Fibroblast of gingiva (primary cell): ENCODE data around the gene FCER2.

Experiments used
- DNase-seq: peaks from one replicate; pipeline ENCODE4 v3.0.0-alpha.2; 2011; ENCODE audit warnings: low read depth

The FCER2 gene

DNA sequence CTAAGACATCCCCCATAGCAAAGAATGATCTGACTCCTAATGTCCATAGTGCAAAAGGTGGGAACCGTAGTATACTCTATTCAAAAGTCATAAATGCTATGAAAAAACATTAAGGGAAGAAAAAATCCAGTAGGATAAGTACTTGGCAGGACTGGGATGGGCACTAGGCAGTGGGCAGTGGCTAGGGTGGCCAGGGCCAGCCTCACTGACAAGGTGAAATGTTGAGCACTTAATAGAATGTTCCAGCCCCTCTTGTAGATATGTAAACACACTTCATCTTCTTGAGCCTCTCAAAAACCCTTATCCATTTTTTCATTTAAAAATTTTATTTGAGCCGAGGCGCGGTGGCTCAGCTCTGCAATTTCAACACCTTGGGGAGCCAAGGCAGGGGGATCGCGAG lies 31.4 kb upstream of the FCER2 start:
- DNase-seq: no peak

DNA sequence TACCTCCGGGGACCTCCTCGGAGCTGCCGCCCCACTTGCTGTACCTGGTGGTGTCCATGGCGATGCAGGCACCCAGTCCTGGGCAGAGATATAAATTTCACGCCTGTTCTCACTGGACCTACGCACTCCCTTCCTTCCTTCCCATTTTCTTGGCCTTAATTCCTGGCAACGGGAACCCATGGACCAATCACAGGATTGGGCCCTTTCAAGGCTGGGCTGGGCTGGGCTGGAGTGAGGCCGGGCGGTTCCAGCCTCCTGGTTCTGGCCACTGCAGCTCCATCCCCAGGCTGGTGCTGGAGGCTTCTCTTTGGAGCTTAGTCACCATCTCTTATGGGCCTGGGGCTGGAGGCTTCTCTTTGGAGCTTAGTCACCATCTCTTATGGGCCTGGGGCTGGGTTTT lies 30.1 kb upstream of the FCER2 start, which contains the start of gene CLEC4G:
TSS of gene CLEC4G (minus strand) at position 66 of the 400 bp plus-strand sequence. CDS start at position 58, 8 bp downstream.
- no peak for DNase-seq

DNA sequence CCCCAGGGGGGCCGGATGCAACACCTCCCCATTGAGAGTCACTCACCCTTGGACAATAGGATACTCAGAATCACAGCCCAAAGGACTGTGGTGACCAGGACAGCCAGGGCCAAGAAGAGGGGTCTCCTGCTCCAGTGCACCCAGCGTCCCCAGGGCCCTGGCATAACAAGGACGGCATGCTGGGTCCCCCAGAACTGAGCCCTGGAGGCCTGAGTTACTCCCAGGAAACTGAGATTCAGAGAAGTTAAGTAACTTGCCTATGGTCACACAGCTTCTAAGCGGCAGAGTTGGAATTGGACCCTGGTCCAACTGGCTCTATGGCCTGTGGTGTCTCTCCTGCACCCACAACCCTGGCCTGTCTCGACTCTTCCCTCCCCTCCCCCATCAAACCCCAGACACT lies 29.7 kb upstream of the FCER2 start:
- no peak for DNase-seq

DNA sequence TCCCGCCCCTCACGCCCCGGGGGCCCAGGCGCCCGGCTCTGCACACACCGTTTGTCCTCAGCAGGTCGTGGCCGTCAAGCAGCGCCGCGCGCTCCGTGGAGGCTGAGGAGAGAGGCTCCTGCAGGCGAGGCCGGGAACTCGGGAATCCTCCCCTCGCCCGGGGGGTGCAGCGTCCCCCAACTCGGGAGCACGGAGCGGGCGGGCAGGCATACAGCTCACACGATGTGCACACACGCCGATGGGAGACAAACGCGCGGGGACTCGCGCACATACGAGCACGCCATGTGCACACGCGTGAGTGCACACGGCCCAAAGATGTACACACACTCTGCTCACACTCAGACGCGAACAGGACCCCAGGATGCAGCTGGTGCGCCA lies 29.3 kb upstream of the FCER2 start:
- DNase-seq: no peak

DNA sequence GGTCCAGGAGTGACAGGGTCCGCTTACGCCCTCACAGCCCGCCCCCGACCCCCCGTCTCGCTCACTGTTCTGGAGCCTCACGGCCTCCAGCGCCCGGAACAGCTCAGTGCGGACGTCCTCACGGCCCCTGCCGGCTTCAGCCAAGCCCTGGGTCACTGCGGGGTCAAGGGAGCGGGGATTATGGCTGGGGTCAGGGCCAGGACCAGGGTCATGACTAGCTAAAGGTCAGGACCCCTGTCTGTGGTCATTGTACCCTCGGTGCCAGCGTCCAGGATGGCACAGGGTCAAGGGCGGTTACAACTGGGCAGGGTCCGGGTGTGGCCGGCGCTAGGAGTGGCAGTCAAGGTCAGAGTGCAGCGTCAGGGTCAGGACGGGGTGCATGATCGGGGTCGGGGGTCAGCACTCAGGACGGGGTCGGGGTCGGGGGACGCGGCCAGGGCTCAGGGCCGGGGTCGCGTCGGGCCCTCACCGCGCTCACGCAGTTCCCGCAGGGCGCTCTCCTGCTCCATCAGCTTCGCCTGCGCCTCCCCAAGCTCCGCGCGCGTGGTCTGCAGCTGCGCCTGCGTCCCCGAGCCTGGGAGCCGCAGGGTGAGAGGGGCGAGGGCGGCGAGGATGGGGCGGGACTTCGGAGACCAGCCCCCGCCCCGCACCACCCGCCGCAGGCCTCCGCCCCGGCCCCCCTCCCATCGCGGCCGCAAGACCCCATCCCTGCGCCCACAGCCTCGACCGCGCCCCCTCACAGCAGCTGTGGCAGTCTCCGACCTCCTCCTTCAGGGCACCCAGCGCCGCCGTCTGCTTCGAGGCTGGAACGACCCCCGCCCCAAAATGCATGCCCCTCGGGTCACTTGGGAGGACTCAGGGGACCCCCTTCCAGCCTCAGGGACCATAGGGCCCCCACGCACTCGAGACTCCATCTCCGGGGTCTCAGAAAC lies 28.6 kb upstream of the FCER2 start:
- no peak for DNase-seq

DNA sequence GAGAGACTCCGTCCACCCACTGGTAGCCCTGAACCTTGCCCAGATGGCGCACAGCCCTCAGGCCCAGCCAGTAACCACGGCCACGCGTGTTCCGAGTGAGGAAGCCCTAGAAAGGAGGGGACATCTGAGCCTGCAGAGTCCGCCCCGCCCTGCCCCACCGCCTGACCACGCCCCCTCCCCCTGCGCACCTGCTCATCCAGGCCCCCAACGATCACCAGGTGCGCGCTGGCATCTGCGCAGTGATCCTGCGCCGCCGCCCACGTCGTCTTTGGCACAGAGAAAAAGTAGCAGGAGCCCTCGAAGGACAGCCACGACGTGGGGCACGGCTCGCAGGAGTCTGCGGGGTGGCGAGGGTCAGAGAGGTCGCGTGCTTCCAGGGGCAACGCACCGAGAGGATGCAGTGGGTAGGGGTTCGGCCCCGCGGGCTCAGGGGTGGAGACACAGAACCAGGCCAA lies 27.9 kb upstream of the FCER2 start:
- no peak for DNase-seq

DNA sequence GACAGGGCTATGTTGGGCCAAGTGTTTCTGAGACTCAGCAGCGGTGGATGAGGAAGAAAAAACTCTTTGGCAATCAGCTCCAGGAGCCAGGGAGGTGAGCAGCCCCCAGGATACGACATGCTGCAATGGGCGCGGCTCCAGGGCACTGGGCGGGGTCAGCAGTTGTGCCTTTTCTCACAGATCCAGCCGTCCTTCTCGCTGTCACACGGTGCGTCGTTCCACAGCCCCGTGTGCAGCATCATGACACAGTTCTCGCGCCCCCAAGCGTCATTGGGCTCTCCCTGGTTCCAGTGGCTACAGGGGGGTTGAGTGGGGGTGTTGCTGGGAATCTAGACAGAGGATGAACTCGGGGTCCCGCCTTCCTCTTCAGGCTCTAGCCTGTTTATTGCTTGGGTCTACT lies 27.3 kb upstream of the FCER2 start:
- no peak for DNase-seq

DNA sequence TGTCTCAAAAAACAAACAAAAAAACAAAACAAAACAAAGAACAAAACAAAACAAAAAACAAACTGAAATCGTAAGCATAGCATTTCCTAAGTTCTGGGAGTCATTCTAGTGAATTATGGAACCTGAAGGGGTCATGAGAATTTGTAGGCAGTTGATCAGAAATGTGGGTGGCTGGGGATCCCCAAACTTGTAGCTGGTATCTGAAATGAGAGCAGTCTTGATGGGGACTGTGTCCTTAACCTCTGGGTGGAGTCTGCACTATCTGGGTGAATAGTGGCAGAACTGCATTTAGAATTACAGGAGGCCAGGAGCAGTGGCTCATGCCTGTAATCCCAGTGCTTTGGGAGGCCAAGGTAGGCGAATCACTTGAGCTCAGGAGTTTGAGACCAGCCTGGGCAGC lies 23.9 kb upstream of the FCER2 start:
- no peak for DNase-seq

DNA sequence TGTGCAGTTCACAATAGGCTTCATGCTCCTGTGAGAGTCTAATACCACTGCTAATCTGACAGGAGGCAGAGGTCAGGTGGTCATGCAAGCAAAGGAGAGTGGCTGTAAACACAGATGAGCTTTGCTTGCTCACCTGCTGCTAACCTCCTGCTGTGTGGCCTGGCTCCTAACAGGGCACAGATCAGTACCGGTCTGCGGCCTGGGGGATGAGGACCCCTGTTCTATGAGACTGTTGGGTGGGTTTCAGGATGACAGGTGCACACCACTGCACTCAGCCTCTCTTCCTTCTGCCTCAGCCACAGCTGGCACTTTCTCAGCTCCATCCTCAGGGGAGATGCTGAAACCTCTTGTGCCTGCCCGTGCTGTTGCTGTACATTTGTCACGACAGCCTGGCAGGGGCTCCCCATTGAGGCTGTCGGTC lies 20.3 kb upstream of the FCER2 start:
- no peak for DNase-seq

DNA sequence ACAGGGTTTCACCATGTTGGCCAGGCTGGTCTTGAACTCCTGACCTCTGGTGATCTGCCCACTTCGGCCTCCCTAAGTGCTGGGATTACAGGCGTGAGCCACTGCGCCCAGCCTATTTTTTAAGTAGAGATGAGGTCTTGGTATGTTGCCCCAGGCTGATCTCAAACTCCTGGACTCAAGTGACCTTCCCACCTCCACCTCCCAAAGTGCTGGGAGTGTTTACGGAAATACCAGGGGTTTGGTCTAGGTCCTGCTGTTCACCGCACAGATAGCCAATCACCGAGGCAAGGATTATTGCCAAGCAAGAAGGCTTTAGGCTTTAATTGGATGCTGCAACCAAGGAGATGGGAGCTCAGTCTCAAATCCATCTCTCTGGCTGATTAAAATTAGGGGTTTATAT lies 18.4 kb upstream of the FCER2 start:
- DNase-seq: no peak

DNA sequence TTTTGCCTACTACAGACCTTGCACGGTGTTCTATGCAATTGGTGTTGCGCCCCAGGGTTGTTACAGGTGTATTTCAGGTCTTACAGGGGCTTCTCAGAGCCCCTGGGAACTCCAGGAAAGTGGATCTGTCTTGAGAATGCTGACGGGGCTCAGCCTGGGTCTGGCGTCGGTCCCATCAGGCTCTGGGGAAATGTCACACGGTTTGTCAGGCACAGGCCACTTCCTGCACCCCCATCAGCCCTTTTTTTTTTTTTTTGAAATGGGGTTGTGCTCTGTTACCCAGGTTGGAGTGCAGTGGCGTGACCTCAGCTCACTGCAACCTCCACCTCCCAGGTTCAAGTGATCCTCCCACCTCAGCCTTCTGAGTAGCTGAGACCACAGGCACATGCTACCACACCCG lies 16.7 kb upstream of the FCER2 start:
- no peak for DNase-seq

DNA sequence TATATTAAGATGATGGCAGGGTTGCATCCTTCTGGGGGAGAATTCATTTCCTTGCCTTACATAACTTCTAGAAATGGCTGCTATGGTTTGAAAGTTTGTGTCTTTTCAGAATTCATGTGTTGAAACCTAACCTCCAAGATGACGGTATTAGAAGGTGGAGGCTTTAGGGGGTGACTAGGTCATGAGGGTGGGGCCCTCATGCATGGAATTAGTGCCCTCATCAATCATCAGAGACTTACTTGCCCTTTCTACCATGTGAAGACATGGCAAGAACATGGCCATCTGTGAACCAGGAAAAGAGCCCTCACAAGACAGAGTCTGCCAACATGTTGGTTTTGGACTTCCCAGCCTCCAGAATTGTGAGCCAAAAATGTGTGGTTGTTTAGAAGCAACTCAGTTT lies 14.8 kb upstream of the FCER2 start:
- no peak for DNase-seq

DNA sequence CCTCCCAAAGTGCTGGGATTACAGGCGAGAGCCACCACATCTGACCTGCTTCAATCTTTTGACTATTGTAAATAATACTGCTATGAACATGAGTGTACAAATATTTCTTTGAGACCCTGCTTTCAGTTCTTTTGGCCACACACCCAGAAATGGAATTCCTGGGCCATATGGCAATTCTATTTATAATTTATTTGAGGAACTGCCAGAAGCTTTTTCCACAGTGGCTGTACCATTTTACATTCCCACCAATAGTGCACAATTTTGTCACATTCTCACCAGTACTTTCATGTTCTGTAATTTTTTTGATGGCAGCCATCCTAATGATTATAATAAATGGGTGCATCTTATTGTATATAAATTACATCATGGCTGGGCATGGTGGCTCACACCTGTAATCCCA lies 13.7 kb upstream of the FCER2 start:
- no peak for DNase-seq

DNA sequence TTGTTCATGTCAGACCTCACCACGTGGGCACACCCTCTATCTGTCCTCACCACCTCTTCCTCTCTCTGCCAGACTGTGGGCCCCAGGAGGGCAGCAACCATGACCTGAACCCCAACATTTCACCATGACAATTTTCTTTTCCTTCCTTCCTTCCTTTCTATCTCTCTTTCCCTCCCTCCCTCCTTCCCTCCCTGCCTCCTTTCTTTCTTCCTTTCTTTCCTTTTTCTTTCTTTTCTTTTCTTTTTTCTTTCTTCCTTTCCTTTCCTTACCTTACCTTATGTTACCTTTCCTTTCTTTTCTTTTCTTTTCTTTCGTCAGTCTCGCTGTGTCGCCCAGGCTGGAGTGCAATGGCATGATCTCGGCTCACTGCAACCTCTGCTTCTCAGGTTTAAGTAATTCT lies 8.7 kb upstream of the FCER2 start:
- DNase-seq: no peak

DNA sequence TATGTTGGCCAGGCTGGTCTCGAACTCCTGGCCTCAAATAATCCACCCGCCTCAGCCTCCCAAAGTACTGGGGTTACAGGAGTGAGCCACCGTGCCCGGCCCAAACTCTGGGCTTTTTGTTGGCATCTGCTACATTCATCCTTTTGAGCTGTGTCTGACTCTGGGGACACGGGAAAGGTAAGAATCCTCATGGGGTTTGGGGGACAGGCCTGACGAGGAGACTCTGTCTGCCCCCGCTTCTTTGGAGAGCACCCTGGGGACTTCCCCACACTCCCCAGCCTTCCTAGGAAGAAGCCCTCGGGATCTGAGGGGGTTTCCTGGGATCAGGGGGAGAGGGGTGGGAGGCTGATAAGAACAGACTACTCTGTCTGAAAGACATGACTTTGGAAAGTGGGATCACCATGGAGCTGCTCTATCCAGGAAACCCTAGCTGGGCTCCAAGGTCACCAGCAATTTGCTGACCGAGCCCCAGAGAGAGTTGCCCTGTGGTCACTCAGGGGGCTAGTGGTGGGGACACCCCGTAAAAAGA lies 8.1 kb upstream of the FCER2 start:
- DNase-seq: no peak

DNA sequence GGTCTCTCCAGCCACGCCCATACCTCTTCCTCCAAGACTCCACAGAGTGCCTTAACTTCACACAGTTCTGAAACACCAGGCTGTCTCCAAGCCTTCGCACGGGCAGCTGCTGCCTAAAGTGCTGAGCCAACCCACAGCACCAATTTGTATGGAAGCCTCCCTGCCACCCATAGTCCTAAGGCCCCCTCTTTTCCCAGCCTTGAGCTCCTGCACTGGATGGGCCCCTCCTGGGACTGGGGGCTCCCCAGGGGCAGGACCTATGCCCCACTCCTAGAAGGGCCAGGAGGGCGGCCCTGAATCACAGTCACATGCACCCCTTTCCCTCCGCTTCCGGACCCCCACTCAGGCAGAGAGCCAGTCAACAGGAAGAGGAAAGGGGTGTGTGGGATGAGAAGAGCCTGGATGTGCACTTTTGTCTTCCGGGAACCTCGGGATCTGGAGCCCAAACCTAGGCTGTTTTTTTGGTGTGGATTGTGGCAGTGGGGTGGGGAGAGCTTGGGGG lies 5.1 kb upstream of the FCER2 start:
- DNase-seq: no peak

DNA sequence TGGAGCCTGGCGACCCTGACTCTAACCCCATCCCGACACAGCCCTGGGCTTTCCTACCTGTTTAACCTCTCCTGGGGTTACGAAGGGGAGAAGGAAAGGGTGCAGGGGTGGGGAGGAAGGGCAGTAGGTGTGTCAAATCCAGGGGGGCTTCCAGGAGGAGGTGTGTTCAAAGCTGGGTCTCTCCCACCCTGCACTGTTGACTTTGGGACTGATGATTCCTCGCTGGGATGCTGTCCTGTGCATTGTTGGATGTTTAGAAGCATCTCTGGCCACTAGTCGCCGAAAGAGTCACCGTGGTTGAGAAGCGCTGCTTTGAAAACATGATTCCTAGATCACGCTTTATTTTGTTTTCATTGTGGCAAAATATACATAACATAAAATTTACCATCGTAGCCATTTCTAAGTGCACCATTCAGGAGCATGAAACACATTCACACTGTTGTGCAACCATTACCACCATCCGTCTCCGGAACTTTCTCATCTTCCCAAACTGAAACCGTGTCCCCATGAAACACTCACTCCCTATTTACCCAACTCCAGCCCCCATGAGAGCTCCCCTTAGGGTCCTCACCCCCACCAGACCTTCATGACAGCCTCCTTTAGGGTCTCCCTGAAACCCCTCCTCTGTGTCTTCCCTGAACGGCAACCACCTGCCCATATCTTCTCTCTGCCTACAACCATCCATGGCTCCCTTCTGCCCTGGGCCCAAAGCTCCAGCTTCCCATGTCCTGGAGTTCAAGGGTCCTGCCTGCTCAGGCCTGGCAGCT lies 4.4 kb upstream of the FCER2 start:
- DNase-seq: no peak

DNA sequence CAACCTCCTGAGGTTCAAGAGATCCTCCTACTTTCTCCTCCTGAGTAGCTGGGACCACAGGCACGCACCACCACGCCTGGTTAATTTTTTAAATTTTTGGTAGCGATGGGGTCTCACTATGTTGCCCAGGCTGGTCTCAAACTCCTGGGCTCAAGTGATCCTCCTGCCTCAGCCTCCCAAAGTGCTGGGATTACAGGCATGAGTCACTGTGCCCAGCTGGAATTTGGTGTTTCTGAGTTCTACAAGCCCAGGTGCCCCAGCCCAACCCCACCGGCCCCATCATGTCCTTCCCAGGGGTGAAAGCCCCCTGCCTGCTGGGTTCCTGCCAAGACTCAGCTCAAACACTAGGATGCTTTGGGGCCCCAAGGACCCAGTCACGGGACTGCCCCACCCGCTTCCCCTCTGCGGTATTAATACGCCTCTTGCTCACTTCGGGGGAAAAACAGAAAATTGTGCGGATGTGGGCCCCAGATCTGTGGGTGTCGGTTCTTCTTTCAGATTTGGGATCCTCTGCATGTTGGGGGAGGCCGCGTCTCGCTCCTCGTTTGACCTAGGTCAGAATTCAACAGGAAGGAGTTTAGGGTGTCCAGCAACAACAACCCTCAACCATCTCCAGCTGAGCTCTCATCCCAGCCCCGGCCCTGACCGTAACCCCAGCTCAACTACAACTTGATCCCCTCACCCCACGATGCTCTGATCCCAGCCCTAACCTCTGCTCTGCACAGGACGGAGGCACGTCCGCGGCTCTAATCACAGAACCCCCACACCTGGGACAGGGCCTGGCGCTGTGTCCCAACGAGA lies 3.7 kb upstream of the FCER2 start:
- DNase-seq: no peak

DNA sequence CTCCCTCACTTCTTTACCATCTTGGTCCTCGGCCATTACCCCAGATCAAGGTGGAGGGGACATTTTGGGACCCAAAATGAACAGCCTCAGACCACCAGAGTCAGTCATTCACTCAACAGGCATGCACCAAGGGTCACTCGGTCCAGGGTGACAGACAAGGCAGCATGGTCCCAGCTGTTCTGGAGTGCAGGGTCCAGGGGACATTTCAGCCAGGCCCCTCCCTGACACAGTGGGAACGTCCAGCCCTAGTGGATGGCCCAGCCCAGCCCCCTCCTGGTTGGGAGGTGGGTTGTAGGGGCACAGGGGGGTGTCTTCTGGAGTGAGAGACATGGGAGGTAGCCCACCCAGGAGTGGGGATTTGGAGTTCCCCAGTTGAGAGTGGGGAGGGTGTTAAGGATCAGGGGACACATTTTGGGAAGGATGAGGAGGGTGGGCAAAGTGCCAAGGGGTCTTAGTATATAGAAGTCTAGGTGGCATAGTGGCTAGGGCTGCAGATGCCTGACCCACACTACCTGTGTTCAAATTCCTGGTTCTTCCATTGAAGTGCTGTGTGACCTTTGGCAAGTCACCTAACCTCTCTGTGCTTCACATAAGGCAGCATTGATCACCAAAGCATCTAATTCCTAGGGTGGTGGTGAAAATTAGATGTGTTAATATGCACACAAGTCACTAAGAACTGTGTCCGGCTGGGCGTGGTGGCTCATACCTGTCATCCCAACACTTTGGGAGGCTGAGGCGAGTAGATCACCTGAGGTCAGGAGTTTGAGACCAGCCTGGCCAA lies 2.5 kb upstream of the FCER2 start:
- no peak for DNase-seq

DNA sequence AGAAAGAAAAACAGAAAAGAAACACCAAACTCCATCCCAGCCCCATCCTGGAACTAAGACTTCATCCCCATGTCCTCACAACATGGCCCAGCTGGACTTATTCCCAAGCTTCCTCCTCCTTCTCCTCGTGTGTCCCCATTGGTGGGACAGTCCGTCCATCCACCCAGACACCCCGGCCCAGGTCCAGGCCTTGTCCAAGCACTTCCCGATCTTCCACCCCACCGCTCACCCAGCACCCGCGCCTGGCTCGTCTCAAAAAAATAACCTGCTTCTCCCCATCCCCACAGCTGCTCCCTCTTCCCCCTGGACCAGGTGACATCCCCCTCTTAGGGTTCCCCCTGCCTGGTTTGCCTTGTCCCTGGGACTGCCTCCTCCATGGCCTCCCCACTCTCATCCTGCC lies 1.4 kb upstream of the FCER2 start:
- no peak for DNase-seq

DNA sequence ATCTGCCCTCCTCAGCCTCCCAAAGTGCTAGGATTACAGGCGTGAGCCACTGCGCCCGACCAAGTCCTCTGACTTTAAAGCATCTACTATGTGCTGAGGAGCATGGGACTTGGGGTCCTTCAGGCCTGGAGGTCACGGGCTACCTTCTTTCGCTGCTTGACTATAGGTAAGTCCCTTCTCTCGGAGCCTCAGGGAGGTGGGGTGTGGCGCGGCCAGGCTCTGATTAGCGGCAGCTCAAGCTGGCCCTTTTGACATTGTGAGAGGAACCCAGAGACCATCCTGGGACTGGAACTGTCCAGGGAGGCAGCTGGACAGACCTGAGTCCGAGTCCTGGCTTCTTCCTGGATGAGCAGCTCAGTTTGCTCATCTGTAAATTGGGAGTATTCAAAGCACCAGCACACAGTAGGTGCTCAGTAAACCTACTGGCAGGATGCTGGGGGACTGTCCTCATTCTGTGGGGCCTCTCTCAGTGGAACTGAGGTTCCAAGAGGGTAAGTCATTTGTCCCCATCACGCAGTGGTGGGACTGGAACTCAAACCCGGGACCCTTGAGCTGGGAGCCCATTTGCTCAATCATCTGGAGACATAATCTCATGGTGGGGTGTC lies 780 bp downstream of the FCER2 start:
- DNase-seq: no peak
